ENCODE data around the gene RANBP17.
"Not testable (repeated sequence)": the region's sequence is repeated elsewhere in the genome, so short reads cannot be mapped to it uniquely, and the experiment has no call there.

The RANBP17 gene

DNA sequence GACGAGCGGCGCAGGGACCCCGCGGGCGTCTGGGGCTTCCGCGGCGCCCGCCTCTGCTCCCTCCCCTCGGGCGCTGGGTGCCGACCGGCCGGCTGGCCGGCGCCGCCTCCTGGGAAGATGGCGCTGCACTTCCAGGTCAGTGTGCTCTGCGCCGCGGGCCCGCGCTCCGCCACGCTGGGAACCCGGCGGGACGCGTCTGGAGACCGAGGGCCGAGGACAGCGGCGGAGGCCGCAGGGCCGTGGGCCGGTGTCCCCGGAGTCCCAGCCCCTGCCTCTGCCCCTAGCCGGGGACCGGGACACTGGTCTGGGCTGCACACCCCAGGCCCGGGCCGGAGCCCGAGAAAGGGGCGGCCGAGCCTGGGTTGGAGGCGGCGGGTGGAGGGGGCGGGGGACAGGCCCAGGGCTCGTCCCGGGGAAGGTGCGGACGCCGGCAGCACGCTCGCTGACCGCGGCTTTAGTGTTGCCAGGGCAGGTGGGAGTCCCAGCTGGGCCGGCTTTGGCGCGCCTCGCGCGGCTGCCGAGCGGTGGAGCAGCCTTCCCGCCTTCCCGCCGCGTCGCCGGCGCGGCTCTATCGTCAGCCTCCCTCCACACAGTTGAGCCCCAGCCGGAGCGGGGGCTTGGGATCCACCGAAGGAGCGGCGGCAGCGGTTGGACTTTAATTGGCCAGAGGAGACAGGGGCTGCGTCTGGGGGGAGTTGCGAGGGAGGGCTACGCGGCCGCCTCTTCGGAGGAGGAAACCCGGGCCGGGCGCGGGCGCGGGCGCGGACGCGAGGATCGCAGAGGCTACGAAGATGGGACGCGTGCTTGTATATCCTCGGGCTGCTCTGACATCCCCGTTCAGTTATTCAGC is at the start of gene RANBP17:
RANBP17 (plus strand) TSS at position 102 of the 850 bp plus-strand sequence.
- H3K27me3 ChIP-seq (ENCODE audit: control insufficient read depth, insufficient read depth, low read length): no peaks in the 10 kb centered on the region
- no CpG with 5 or more reads among the region's 102 CpGs for WGBS (ENCODE audit: insufficient coverage, insufficient read length)
- peaks cover 4% of the 10 kb centered on the region; the same call in 1 of the 2 replicates for H3K4me1 ChIP-seq (ENCODE audit: control insufficient read depth, insufficient read depth, low read length)
- no peaks in the 10 kb centered on the region for H3K36me3 ChIP-seq (ENCODE audit: control insufficient read depth, insufficient read depth, low read length)
- DNase-seq (ENCODE audit: low read depth, low spot score): peak; percentile 43
- H3K9me3 ChIP-seq (ENCODE audit: control insufficient read depth, insufficient read depth, low read length): no peaks in the 10 kb centered on the region; the same call in 1 of the 2 replicates
- no peak within 1 kb of the TSS for H3K27ac ChIP-seq (ENCODE audit: low read length)
- peak within 1 kb of the TSS; percentile 54 for H3K4me3 ChIP-seq (ENCODE audit: low read length)

DNA sequence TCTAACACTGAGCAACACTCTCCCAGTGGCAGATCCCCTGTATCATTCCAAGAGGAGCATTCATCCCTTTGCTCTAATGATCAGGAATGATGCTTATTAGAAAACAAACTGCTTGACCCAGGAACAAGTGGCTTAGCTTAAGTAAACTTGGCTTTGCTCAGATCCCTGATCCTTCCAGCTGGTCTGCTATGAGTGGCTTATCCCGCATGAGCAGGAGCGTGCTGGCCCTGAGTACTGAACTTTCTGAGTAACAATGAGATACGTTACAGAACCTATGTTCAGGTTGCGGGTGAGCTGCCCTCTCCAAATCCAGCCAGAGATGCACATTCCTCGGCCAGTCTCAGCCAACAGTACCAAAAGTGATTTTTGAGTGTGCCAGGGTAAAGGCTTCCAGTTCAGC is 48.6 kb upstream of the RANBP17 start:
- H3K4me3 ChIP-seq (ENCODE audit: low read length): no peak overlapping the region
- no peaks in the 10 kb centered on the region for H3K27me3 ChIP-seq (ENCODE audit: control insufficient read depth, insufficient read depth, low read length)
- DNase-seq (ENCODE audit: low read depth, low spot score): no peak
- no peak overlapping the region for H3K27ac ChIP-seq (ENCODE audit: low read length)
- no peaks in the 10 kb centered on the region for H3K4me1 ChIP-seq (ENCODE audit: control insufficient read depth, insufficient read depth, low read length)
- no CpG with 5 or more reads among the region's 5 CpGs for WGBS (ENCODE audit: insufficient coverage, insufficient read length)
- no peaks in the 10 kb centered on the region for H3K9me3 ChIP-seq (ENCODE audit: control insufficient read depth, insufficient read depth, low read length)
- H3K36me3 ChIP-seq (ENCODE audit: control insufficient read depth, insufficient read depth, low read length): no peaks in the 10 kb centered on the region

DNA sequence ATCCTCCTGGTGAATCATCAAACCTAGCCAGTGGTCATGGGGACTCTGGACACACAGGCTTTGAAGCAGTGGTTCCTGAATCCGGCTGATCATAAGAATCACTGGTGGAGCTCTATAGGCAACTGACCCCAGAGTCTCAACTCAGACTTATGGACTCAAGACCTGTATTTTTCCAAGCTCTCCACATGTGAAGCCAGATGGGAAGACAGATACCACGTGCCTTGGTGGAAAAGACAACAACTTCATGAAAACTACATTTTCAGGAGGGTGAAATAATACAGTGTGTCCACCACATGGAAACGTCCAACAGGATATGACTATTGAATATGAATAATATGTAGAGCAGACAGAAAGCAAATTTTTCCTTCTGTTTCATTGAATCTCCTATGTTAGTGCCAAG is 44.6 kb upstream of the RANBP17 start:
- no peaks in the 10 kb centered on the region for H3K4me1 ChIP-seq (ENCODE audit: control insufficient read depth, insufficient read depth, low read length)
- H3K27me3 ChIP-seq (ENCODE audit: control insufficient read depth, insufficient read depth, low read length): no peaks in the 10 kb centered on the region
- H3K9me3 ChIP-seq (ENCODE audit: control insufficient read depth, insufficient read depth, low read length): no peaks in the 10 kb centered on the region
- no CpG with 5 or more reads among the region's 3 CpGs for WGBS (ENCODE audit: insufficient coverage, insufficient read length)
- H3K36me3 ChIP-seq (ENCODE audit: control insufficient read depth, insufficient read depth, low read length): no peaks in the 10 kb centered on the region
- no peak for DNase-seq (ENCODE audit: low read depth, low spot score)
- no peak overlapping the region for H3K4me3 ChIP-seq (ENCODE audit: low read length)
- no peak overlapping the region for H3K27ac ChIP-seq (ENCODE audit: low read length)

DNA sequence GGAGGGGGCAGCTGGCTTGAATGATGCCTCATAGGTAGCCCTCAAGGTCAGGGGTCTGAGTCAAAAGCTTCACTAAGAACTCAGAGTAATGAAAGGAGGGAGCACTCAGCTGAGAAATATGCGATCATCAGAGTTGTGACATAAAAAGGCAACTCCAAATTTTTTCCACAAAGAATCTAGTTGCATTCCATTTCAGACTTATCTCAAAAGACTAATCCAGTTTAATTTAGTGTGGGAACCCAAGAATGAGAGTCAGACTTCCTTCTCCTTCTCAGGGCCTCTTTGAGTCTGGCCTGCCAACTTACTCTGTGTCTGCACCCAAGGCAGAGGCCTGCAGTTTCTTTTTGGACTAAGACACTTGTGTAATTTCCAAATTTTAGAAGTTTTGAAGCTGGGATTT is 43.6 kb upstream of the RANBP17 start:
- no CpG with 5 or more reads among the region's 1 CpG for WGBS (ENCODE audit: insufficient coverage, insufficient read length)
- Histone ChIP-seq H3K4me1 (ENCODE audit: control insufficient read depth, insufficient read depth, low read length) (no peaks in the 10 kb centered on the region), H3K27ac (ENCODE audit: low read length) (no peak overlapping the region), H3K27me3 (ENCODE audit: control insufficient read depth, insufficient read depth, low read length) (no peaks in the 10 kb centered on the region), H3K9me3 (ENCODE audit: control insufficient read depth, insufficient read depth, low read length) (no peaks in the 10 kb centered on the region), H3K4me3 (ENCODE audit: low read length) (no peak overlapping the region), H3K36me3 (ENCODE audit: control insufficient read depth, insufficient read depth, low read length) (no peaks in the 10 kb centered on the region)
- no peak for DNase-seq (ENCODE audit: low read depth, low spot score)

DNA sequence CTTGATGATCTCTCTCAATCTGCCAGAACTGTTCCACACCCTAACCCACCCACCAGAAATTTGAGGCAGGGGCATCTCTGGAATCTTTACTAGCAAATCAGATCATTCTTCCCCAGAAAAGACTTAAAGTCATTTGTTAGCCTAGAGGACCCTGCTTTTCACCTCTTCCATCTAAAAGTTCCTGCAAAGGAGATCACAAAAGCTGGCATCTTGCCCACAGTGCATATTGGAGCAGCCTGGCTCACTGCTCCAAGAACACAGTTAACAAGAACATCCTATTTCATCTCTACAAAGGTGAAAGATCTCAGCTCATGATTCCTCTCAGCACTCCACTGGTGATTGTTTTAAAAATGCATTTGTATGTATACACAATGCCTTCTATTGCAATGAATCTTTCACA is 42.0 kb upstream of the RANBP17 start:
- no peaks in the 10 kb centered on the region for H3K27me3 ChIP-seq (ENCODE audit: control insufficient read depth, insufficient read depth, low read length)
- H3K27ac ChIP-seq (ENCODE audit: low read length): no peak overlapping the region
- no peaks in the 10 kb centered on the region for H3K9me3 ChIP-seq (ENCODE audit: control insufficient read depth, insufficient read depth, low read length)
- H3K4me1 ChIP-seq (ENCODE audit: control insufficient read depth, insufficient read depth, low read length): no peaks in the 10 kb centered on the region
- H3K4me3 ChIP-seq (ENCODE audit: low read length): no peak overlapping the region
- no peaks in the 10 kb centered on the region for H3K36me3 ChIP-seq (ENCODE audit: control insufficient read depth, insufficient read depth, low read length)
- no peak for DNase-seq (ENCODE audit: low read depth, low spot score)

DNA sequence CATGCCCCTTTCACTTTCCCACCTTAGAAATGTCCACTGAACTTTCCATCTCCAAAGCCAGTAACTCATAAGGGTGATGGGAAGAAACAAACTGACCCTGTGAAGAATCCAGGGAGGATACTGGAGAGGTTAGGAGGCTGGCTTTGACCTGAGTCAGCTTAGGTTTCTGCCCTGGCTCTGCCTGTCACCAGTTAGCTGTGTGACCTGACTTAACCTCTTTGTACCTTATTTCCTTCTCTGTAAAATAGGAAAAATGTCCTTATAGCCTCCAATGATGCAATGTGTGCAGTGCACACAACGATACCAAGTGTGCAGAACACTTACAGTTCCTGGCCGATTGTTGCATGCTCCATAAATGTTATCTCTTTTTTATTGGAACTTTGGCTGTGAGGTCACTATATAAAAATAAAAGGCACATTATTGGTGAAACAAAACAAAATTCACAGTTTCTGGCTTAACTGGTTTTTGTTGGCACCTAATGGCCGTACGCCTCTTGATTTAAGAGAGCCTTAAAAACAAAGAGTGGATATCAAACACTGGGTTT is 40.5 kb upstream of the RANBP17 start:
- no peak overlapping the region for H3K4me3 ChIP-seq (ENCODE audit: low read length)
- H3K27ac ChIP-seq (ENCODE audit: low read length): no peak overlapping the region
- DNase-seq (ENCODE audit: low read depth, low spot score): no peak
- no peaks in the 10 kb centered on the region for H3K27me3 ChIP-seq (ENCODE audit: control insufficient read depth, insufficient read depth, low read length)
- H3K36me3 ChIP-seq (ENCODE audit: control insufficient read depth, insufficient read depth, low read length): no peaks in the 10 kb centered on the region
- H3K9me3 ChIP-seq (ENCODE audit: control insufficient read depth, insufficient read depth, low read length): peaks cover 4% of the 10 kb centered on the region
- no CpG with 5 or more reads among the region's 4 CpGs for WGBS (ENCODE audit: insufficient coverage, insufficient read length)
- H3K4me1 ChIP-seq (ENCODE audit: control insufficient read depth, insufficient read depth, low read length): no peaks in the 10 kb centered on the region

DNA sequence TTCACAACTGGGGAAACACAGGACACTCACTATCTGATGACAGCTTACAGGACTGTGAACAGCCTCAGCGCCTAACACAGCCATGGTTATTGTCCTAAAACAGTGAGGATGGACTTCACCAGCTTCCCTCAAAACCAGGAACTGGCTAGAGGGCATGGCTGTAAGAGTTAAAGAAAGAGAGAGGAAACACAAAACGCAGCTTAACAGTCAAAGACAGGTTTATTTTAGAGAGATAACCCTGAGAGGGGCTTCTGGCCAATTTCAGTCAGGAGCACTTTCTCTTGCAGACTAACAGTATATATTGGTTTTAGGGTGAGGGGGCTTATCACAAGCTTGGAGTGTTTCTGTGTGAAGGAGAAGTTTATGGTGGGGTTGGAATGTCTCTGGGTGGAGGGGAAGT is 35.7 kb upstream of the RANBP17 start:
- peaks cover 5% of the 10 kb centered on the region for H3K9me3 ChIP-seq (ENCODE audit: control insufficient read depth, insufficient read depth, low read length)
- no peak for DNase-seq (ENCODE audit: low read depth, low spot score)
- no peaks in the 10 kb centered on the region for H3K4me1 ChIP-seq (ENCODE audit: control insufficient read depth, insufficient read depth, low read length)
- no CpG with 5 or more reads among the region's 2 CpGs for whole genome bisulfite sequencing (ENCODE audit: insufficient coverage, insufficient read length)
- H3K27ac ChIP-seq (ENCODE audit: low read length): no peak overlapping the region
- H3K36me3 ChIP-seq (ENCODE audit: control insufficient read depth, insufficient read depth, low read length): no peaks in the 10 kb centered on the region
- no peak overlapping the region for H3K4me3 ChIP-seq (ENCODE audit: low read length)
- H3K27me3 ChIP-seq (ENCODE audit: control insufficient read depth, insufficient read depth, low read length): no peaks in the 10 kb centered on the region

DNA sequence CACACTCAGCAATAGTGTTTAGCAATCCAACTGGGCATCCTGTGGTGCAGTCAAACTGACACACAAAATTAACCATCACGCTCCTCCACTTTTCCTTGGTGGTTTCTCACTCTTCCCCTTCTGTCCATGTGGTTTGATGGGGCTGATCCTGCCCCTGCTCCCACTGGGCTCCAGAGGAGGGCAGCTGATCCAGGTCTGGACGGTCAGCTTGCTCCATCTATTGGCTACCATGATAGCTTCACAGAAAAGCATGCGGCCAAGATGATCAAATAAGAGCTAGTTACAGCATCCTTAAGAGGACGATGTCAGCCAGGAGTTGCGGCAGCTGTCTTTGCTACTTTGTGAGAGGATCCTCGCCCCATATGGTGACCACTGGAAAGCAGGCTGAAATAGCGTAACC is 29.6 kb upstream of the RANBP17 start:
- DNase-seq (ENCODE audit: low read depth, low spot score): no peak
- Histone ChIP-seq H3K27ac (ENCODE audit: low read length) (no peak overlapping the region), H3K9me3 (ENCODE audit: control insufficient read depth, insufficient read depth, low read length) (no peaks in the 10 kb centered on the region), H3K36me3 (ENCODE audit: control insufficient read depth, insufficient read depth, low read length) (no peaks in the 10 kb centered on the region), H3K4me1 (ENCODE audit: control insufficient read depth, insufficient read depth, low read length) (no peaks in the 10 kb centered on the region), H3K4me3 (ENCODE audit: low read length) (no peak overlapping the region), H3K27me3 (ENCODE audit: control insufficient read depth, insufficient read depth, low read length) (no peaks in the 10 kb centered on the region)
- no CpG with 5 or more reads among the region's 7 CpGs for whole genome bisulfite sequencing (ENCODE audit: insufficient coverage, insufficient read length)

DNA sequence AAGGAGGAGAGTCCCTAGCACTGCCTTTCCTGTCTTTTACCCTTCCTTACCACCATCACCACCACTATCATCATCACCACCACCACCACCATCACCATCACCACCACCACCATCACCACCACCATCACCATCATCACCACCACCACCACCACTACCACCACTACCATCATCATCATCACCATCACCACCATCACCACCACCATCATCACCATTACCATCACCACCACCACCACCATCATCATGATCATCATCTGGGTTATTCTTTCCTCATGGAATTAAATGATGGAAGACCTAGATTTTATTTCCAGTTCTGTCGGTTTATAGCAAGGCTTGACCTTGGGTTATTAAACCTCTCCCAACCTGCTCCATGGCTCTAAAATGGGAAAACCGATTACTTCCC is 27.8 kb upstream of the RANBP17 start:
- H3K4me1 ChIP-seq (ENCODE audit: control insufficient read depth, insufficient read depth, low read length); H3K27ac ChIP-seq (ENCODE audit: low read length); H3K27me3 ChIP-seq (ENCODE audit: control insufficient read depth, insufficient read depth, low read length); H3K9me3 ChIP-seq (ENCODE audit: control insufficient read depth, insufficient read depth, low read length); DNase-seq (ENCODE audit: low read depth, low spot score); H3K36me3 ChIP-seq (ENCODE audit: control insufficient read depth, insufficient read depth, low read length); H3K4me3 ChIP-seq (ENCODE audit: low read length): not testable (repeated sequence)
- no CpG with 5 or more reads among the region's 2 CpGs for WGBS (ENCODE audit: insufficient coverage, insufficient read length)

DNA sequence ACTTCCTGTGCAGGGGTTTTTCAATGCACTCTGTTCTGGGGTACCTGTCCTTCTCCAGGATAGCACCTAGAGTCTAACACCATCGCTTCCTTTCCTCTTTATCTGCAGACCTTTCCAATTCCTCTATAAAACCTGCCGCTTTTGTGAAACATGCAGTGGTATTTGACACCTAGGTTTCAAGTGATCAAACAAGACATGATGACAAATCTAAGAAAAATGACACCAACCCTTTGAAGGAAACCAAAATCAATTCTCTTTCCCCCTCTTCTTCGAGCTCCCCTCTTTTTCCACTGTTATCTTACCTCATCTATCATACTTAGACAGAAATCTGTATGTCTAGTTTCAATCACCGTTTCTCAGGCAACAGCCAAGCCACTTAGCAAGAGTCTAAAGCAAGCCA is 25.6 kb upstream of the RANBP17 start:
- H3K27me3 ChIP-seq (ENCODE audit: control insufficient read depth, insufficient read depth, low read length): no peaks in the 10 kb centered on the region
- WGBS (ENCODE audit: insufficient coverage, insufficient read length): no CpG with 5 or more reads among the region's 4 CpGs
- no peaks in the 10 kb centered on the region for H3K36me3 ChIP-seq (ENCODE audit: control insufficient read depth, insufficient read depth, low read length)
- H3K4me1 ChIP-seq (ENCODE audit: control insufficient read depth, insufficient read depth, low read length): no peaks in the 10 kb centered on the region
- no peak overlapping the region for H3K27ac ChIP-seq (ENCODE audit: low read length)
- H3K9me3 ChIP-seq (ENCODE audit: control insufficient read depth, insufficient read depth, low read length): no peaks in the 10 kb centered on the region
- no peak for DNase-seq (ENCODE audit: low read depth, low spot score)
- no peak overlapping the region for H3K4me3 ChIP-seq (ENCODE audit: low read length)

DNA sequence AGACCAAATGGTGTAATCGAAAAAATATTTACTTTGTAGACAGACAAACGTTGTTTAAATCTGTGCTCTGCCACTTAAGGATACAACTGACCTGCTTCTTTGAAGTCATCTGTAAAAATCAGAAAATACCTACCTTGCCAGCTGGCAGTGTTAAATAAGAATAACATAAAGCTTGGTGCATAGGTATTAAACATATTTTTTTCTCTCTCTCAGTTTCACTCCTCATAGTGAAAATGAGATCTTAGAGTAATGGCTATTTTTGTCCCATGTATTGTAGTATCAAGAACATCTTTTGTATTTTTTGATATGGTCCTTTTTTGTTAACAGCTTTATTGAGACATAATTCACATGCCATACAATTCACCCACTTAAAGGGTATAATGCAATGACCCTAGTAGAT is 17.9 kb upstream of the RANBP17 start:
- WGBS (ENCODE audit: insufficient coverage, insufficient read length): no CpG with 5 or more reads among the region's 2 CpGs
- no peak for DNase-seq (ENCODE audit: low read depth, low spot score)
- no peaks in the 10 kb centered on the region for H3K9me3 ChIP-seq (ENCODE audit: control insufficient read depth, insufficient read depth, low read length)
- H3K27ac ChIP-seq (ENCODE audit: low read length): no peak overlapping the region
- H3K27me3 ChIP-seq (ENCODE audit: control insufficient read depth, insufficient read depth, low read length): no peaks in the 10 kb centered on the region
- H3K36me3 ChIP-seq (ENCODE audit: control insufficient read depth, insufficient read depth, low read length): no peaks in the 10 kb centered on the region
- H3K4me3 ChIP-seq (ENCODE audit: low read length): no peak overlapping the region
- H3K4me1 ChIP-seq (ENCODE audit: control insufficient read depth, insufficient read depth, low read length): no peaks in the 10 kb centered on the region
